Heart left ventricle (tissue), 16 donors: Measurements from ENCODE around the gene MCM5. TPM values are rescaled to one million over a fixed set of nuclear protein-coding genes. Genes with fewer than 3 reads are reported as not detected.

Experiments
- ATAC-seq, 4 donors: fragments of 200-7000 bp; cut with Tn5 transposase; one replicate each; pipeline ENCODE4 v1.9.1; 2020 to 2022; ENCODE audit warnings: moderate library complexity in 4 of 4, mild to moderate bottlenecking in 3 of 4, moderate number of reproducible peaks in 1 of 4
- DNase-seq, 5 donors: peaks; one replicate each; pipeline ENCODE4 v3.0.0-alpha.2; 2020
- H3K27ac ChIP-seq, 12 donors: fragments of 200-600 bp; sonication (generic) in 4 of 12; one replicate each; pipeline versions ENCODE4 v1.5.0 to v1.8.0; 2016 to 2022; ENCODE audit warnings: mild to moderate bottlenecking in 2 of 12
- H3K27me3 ChIP-seq, 9 donors: fragments of 200-600 bp; sonication (generic) in 2 of 9; one replicate each; pipeline versions ENCODE4 v1.5.1 to v1.8.0; 2016 to 2022; ENCODE audit warnings: mild to moderate bottlenecking in 3 of 9
- H3K36me3 ChIP-seq, 9 donors: fragments of 200-600 bp; sonication (generic) in 2 of 9; one replicate each; pipeline versions ENCODE4 v1.5.0 to v1.8.0; 2018 to 2022; ENCODE audit warnings: mild to moderate bottlenecking in 2 of 9
- H3K4me1 ChIP-seq, 12 donors: fragments of 200-600 bp; sonication (generic) in 4 of 12; one replicate each; pipeline versions ENCODE4 v1.5.0 to v1.8.0; 2016 to 2022; ENCODE audit warnings: mild to moderate bottlenecking in 3 of 12
- H3K4me3 ChIP-seq, 12 donors: fragments of 200-600 bp; sonication (generic) in 4 of 12; one replicate each; pipeline versions ENCODE4 v1.5.0 to v1.8.0; 2017 to 2022; ENCODE audit warnings: mild to moderate bottlenecking in 9 of 12, moderate library complexity in 4 of 12
- H3K9me3 ChIP-seq, 12 donors: fragments of 200-600 bp; sonication (generic) in 4 of 12; one replicate each; pipeline versions ENCODE4 v1.5.0 to v1.8.0; 2016 to 2022; ENCODE audit warnings: mild to moderate bottlenecking in 1 of 12
- POLR2A ChIP-seq, 2 donors: fragments of 450-650 bp; IDR thresholded peaks; one replicate each; pipeline ENCODE4 v1.6.1; 2017; ENCODE audit warnings: antibody characterized with exemption in 2 of 2, mild to moderate bottlenecking in 2 of 2, moderate library complexity in 2 of 2
- WGBS, 4 donors: extraction: QIAGEN DNeasy Blood & Tissue Kit in 2 of 4; methylation state at CpG; one replicate each; pipeline versions ENCODE4 v1.1.5 to v1.1.7; 2013 to 2018; 5-methylcytosine and 5-hydroxymethylcytosine counted together
- intact Hi-C, 10 donors: fragments of 100-400 bp; cut with DNase I; formaldehyde crosslinking; loops; one replicate each; pipeline versions ENCODE4 v1.11.1 to v1.14.2; 2022
- polyA plus RNA-seq, 2 donors: library from polyadenylated mRNA; stranded (reverse); fragments of 200-250 nt; gene quantifications; one replicate each; pipeline ENCODE4 v1.2.3, GENCODE V29; 2013
- total RNA-seq, 9 donors: library from RNA; depleted of rRNA in 2 of 9; stranded (reverse); fragments of >200 nt in 2 of 9; fragmentation: NEBNext Ultra II Directional in 3 of 9; extraction: Animal tissue kit (Norgen Biotek cat#: 25700) in 3 of 9; gene quantifications; one replicate each; pipeline versions ENCODE4 v1.1.0 to v1.2.4, GENCODE V29; 2016 to 2023
- TF ChIP-seq, protein P1 (sequence below), 12 donors: fragments of 200-600 bp; sonication (generic) in 4 of 12; IDR thresholded peaks; one replicate each; pipeline versions ENCODE4 v1.5.0 to v1.8.0; 2018 to 2022; ENCODE audit warnings: antibody characterized with exemption in 12 of 12, mild to moderate bottlenecking in 5 of 12
- donor health status: ischemic (EF 13 %, LVEDD 7.1; RV severe dilation, severe dysfunction).
- donor health status: healthy with polysubstance abuse.
- donor health status: DM: no; HTN: yes; CAD: no.
- donor health status: DM: no; HTN: no; CAD: no.
- donor health status: ischemic (EF 25% LVEDD 6.9; RV normal size, moderate dysfunction).
- donor health status: ischemic (EF 25% LVEDD 5.7; RV mildly dilated, moderate dysfunction).
- donor health status: healthy.
- donor health status: DM: yes; HTN: yes; CAD: no.
- donor health status: ischemic (EF 35%, LVEDD 5.7; RV mildly dilated, moderate dysfunction).
- donor health status: nonischemic (EF 11% LVEDD 7.7; RV severe dilation, severe dysfunction).
- donor health status: DM: yes; HTN: yes; CAD: no.
- donor health status: PGD.
- donor health status: ischemic (EF 29% LVEDD 5.4; RV normal size, mild dysfunction).
- donor health status: nonischemic (EF 23%, LVEDD 6.1; RV moderate dilation, normal function).

The MCM5 gene
- total and polyA plus RNA-seq, 11 donors, result 5.9 to 30.2 (median 12.3) TPM

DNA sequence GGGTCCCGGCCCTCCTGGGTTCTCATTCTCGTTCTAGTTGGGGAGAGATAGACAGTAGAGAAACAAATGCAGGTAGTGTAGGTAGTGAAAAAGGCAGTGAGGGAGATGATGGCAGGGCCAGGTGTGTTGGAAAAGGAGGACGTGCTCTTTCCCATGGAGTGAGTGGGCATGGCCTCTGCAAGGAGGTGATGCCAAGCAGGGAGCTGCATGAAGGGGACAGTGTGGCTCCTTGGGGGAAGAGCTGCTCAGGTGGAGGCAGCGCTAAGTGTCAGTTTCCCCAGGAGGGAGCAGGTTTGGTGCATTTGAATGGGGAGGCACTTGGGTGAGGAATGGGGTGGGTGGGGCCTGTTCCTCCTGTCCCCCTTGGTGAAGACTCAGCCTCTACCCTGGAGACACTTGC is 22.2 kb downstream of the MCM5 start:
- Histone ChIP-seq H3K27ac (no peak overlapping the region), H3K4me1 (peaks cover 0 to 4% (median 0%) of the 10 kb centered on the region in 12 donors), H3K4me3 (no peak overlapping the region), H3K27me3 (no peaks in the 10 kb centered on the region), H3K9me3 (no peaks in the 10 kb centered on the region), H3K36me3 (peaks cover 0 to 86% (median 66%) of the 10 kb centered on the region in 9 donors)
- TF ChIP-seq POLR2A (IDR thresholded peaks at IDR 0.05), result no peak
- TF ChIP-seq, protein P1, sequence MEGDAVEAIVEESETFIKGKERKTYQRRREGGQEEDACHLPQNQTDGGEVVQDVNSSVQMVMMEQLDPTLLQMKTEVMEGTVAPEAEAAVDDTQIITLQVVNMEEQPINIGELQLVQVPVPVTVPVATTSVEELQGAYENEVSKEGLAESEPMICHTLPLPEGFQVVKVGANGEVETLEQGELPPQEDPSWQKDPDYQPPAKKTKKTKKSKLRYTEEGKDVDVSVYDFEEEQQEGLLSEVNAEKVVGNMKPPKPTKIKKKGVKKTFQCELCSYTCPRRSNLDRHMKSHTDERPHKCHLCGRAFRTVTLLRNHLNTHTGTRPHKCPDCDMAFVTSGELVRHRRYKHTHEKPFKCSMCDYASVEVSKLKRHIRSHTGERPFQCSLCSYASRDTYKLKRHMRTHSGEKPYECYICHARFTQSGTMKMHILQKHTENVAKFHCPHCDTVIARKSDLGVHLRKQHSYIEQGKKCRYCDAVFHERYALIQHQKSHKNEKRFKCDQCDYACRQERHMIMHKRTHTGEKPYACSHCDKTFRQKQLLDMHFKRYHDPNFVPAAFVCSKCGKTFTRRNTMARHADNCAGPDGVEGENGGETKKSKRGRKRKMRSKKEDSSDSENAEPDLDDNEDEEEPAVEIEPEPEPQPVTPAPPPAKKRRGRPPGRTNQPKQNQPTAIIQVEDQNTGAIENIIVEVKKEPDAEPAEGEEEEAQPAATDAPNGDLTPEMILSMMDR (IDR thresholded peaks at IDR 0.05), result no peak
- WGBS, 4 donors, result 91 to 96% (median 93%) methylated on average over 4 of the region's 4 CpGs
- ATAC-seq (no peak), DNase-seq (no peak)
- intact Hi-C loops, result loop anchor here in 1 of 10 donors (10.0 kb wide), 1 partner anchor 493 kb away; no protein-coding TSS in a partner anchor

DNA sequence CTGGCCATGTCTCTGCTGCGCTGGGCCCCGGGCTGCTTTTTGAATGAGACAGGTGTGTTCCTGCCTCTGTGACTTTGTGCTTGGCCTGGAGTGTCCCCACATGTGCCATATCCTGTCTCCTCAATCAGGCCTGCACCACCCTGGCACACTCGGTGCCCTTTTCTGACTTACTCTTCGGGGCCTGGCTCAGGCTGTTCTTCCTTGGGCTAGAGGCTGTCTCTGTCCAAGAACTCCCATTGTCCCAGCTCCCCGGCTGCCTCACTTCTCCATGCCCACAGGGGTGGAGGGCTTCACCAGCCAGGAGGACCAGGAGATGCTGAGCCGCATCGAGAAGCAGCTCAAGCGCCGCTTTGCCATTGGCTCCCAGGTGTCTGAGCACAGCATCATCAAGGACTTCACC is 23.0 kb downstream of the MCM5 start:
- Histone ChIP-seq H3K9me3 (no peaks in the 10 kb centered on the region), H3K36me3 (peaks cover 0 to 78% (median 58%) of the 10 kb centered on the region in 9 donors), H3K4me1 (peaks cover 0 to 4% (median 0%) of the 10 kb centered on the region in 12 donors), H3K27me3 (no peaks in the 10 kb centered on the region), H3K4me3 (no peak overlapping the region), H3K27ac (no peak overlapping the region)
- TF ChIP-seq, protein P1 (IDR thresholded peaks at IDR 0.05), result no peak
- TF ChIP-seq POLR2A (IDR thresholded peaks at IDR 0.05), result no peak
- DNase-seq (no peak), ATAC-seq (no peak)
- intact Hi-C loops, result loop anchor here in 1 of 10 donors (10.0 kb wide), 1 partner anchor 492 kb away; no protein-coding TSS in a partner anchor
- 92 to 97% (median 94%) methylated on average over 4 to 9 of the region's 9 CpGs for WGBS, 4 donors

DNA sequence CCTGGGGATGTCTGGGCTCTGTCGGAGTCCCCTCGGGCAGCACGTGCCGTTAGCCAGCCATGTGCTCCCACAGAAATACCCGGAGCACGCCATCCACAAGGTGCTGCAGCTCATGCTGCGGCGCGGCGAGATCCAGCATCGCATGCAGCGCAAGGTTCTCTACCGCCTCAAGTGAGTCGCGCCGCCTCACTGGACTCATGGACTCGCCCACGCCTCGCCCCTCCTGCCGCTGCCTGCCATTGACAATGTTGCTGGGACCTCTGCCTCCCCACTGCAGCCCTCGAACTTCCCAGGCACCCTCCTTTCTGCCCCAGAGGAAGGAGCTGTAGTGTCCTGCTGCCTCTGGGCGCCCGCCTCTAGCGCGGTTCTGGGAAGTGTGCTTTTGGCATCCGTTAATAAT is 24.1 kb downstream of the MCM5 start:
- H3K36me3 ChIP-seq, result peaks cover 0 to 67% (median 49%) of the 10 kb centered on the region in 9 donors

DNA sequence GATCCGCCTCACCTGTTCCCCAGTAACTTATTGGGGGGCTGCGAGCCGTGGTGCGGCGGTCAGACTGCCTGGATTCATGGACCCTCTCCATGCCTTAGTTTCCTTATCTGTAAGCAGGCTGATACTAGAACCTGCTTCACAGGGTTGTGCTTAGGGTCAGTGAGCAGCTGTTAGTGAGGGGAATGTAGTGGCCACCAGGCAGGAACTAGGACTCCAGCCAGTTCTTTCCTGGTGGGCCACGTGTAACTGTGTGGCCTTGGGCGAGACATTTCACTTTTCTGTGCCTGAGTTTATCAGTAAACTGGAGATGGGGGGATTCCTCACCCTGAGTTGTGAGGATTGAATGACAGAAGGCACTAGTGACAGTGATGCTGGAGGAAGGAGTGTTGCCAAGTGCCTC is 24.8 kb downstream of the MCM5 start:
- ATAC-seq, result no peak
- TF ChIP-seq, protein P1 (IDR thresholded peaks at IDR 0.05), result no peak
- no peak for TF ChIP-seq POLR2A (IDR thresholded peaks at IDR 0.05)
- Histone ChIP-seq H3K27ac (no peak overlapping the region), H3K9me3 (no peaks in the 10 kb centered on the region), H3K4me3 (no peak overlapping the region), H3K27me3 (no peaks in the 10 kb centered on the region), H3K4me1 (no peaks in the 10 kb centered on the region), H3K36me3 (peaks cover 0 to 60% (median 43%) of the 10 kb centered on the region in 9 donors)
- 79 to 86% (median 83%) methylated on average over 4 to 7 of the region's 7 CpGs for WGBS, 4 donors
- DNase-seq, result no peak
- intact Hi-C loops, result loop anchor here in 1 of 10 donors (10.0 kb wide), 1 partner anchor 490 kb away; no protein-coding TSS in a partner anchor

More for the DNA sequence above, 24.1 kb downstream of the MCM5 start:
- 95 to 98% (median 96%) methylated on average over 19 to 26 of the region's 26 CpGs for WGBS, 4 donors
- intact Hi-C loops, result loop anchor here in 1 of 10 donors (10.0 kb wide), 1 partner anchor 491 kb away; no protein-coding TSS in a partner anchor
- H3K4me1 ChIP-seq, result no peaks in the 10 kb centered on the region
- ATAC-seq, result no peak
- no peak overlapping the region for H3K4me3 ChIP-seq
- no peak overlapping the region for H3K27ac ChIP-seq
- no peaks in the 10 kb centered on the region for H3K27me3 ChIP-seq
- no peak for DNase-seq
- no peak for TF ChIP-seq POLR2A (IDR thresholded peaks at IDR 0.05)
- TF ChIP-seq, protein P1 (IDR thresholded peaks at IDR 0.05), result no peak
- no peaks in the 10 kb centered on the region for H3K9me3 ChIP-seq
